ENCODE data around the gene CAMKV. TPM values are rescaled to one million over a fixed set of nuclear protein-coding genes. Genes with fewer than 3 reads are reported as not detected.

Gene CAMKV
- total RNA-seq, 1 donor from 2014 or later, result 0.45 TPM

GRCh38 chr3:49910409-49911123 is 40.9 kb upstream of the CAMKV start:
- peaks cover 6% of the 10 kb centered on the region for H3K4me1 ChIP-seq (ENCODE audit: insufficient read depth, low read length)
- Mint-ChIP-seq H3K4me3 (ENCODE audit: unreplicated experiment) (no peak overlapping the region), H3K27me3 (ENCODE audit: low read depth, unreplicated experiment) (peaks cover 30% of the 10 kb centered on the region), H3K27ac (ENCODE audit: unreplicated experiment) (no peak overlapping the region), H3K4me1 (ENCODE audit: low read depth, unreplicated experiment) (peaks cover 6% of the 10 kb centered on the region), H3K9me3 (ENCODE audit: unreplicated experiment) (peaks cover 2% of the 10 kb centered on the region), H3K36me3 (ENCODE audit: low read depth, unreplicated experiment) (peaks cover 25% of the 10 kb centered on the region)
- TF ChIP-seq CTCF (IDR thresholded peaks at IDR 0.05; ENCODE audit: insufficient read depth, low read depth, low read length) (no peak), EZH2 (IDR thresholded peaks at IDR 0.05; ENCODE audit: insufficient read depth, low read length) (no peak)
- H3K4me3 ChIP-seq (ENCODE audit: insufficient read depth, low read depth, low read length), result no peak overlapping the region
- no peak overlapping the region for H3K27ac ChIP-seq (ENCODE audit: low read depth, low read length)
- DNase-seq (ENCODE audit: low read depth) (no peak), FAIRE-seq (no peak)
- H3K79me2 ChIP-seq (ENCODE audit: insufficient read depth, low read length), result no peaks in the 10 kb centered on the region
- H3K9ac ChIP-seq (ENCODE audit: low read length), result no peak overlapping the region
- H3K9me3 ChIP-seq (ENCODE audit: insufficient read depth, low read depth, low read length), result no peaks in the 10 kb centered on the region
- H3K36me3 ChIP-seq (ENCODE audit: insufficient read depth, low read length), result peaks cover 2% of the 10 kb centered on the region
- peaks cover 3% of the 10 kb centered on the region for H4K20me1 ChIP-seq (ENCODE audit: insufficient read depth, low read length)
- H3K27me3 ChIP-seq (ENCODE audit: insufficient read depth, low read length), result no peaks in the 10 kb centered on the region
- no peak overlapping the region for H2AFZ ChIP-seq (ENCODE audit: low read depth, low read length)
- no peak overlapping the region for H3K4me2 ChIP-seq (ENCODE audit: low read length)

GRCh38 chr3:49908373-49909199 is 38.9 kb upstream of the CAMKV start:
- no peak for TF ChIP-seq EZH2 (IDR thresholded peaks at IDR 0.05; ENCODE audit: insufficient read depth, low read length)
- TF ChIP-seq CTCF (IDR thresholded peaks at IDR 0.05; ENCODE audit: insufficient read depth, low read depth, low read length), result no peak
- no peaks in the 10 kb centered on the region for H3K79me2 ChIP-seq (ENCODE audit: insufficient read depth, low read length)
- peaks cover 3% of the 10 kb centered on the region for H4K20me1 ChIP-seq (ENCODE audit: insufficient read depth, low read length)
- H3K36me3 ChIP-seq (ENCODE audit: insufficient read depth, low read length), result peaks cover 2% of the 10 kb centered on the region
- H3K4me3 Mint-ChIP-seq (ENCODE audit: unreplicated experiment), result peak overlapping the region; percentile 8
- no peaks in the 10 kb centered on the region for H3K27me3 ChIP-seq (ENCODE audit: insufficient read depth, low read length)
- peaks cover 6% of the 10 kb centered on the region for H3K4me1 Mint-ChIP-seq (ENCODE audit: low read depth, unreplicated experiment)
- no peak overlapping the region for H2AFZ ChIP-seq (ENCODE audit: low read depth, low read length)
- peaks cover 32% of the 10 kb centered on the region for H3K27me3 Mint-ChIP-seq (ENCODE audit: low read depth, unreplicated experiment)
- H3K4me1 ChIP-seq (ENCODE audit: insufficient read depth, low read length), result peaks cover 6% of the 10 kb centered on the region
- H3K4me3 ChIP-seq (ENCODE audit: insufficient read depth, low read depth, low read length), result no peak overlapping the region
- no peaks in the 10 kb centered on the region for H3K9me3 ChIP-seq (ENCODE audit: insufficient read depth, low read depth, low read length)
- H3K27ac ChIP-seq (ENCODE audit: low read depth, low read length), result no peak overlapping the region
- H3K36me3 Mint-ChIP-seq (ENCODE audit: low read depth, unreplicated experiment), result peaks cover 25% of the 10 kb centered on the region
- no peak overlapping the region for H3K4me2 ChIP-seq (ENCODE audit: low read length)
- H3K27ac Mint-ChIP-seq (ENCODE audit: unreplicated experiment), result no peak overlapping the region
- peaks cover 2% of the 10 kb centered on the region for H3K9me3 Mint-ChIP-seq (ENCODE audit: unreplicated experiment)
- FAIRE-seq (no peak), DNase-seq (ENCODE audit: low read depth) (no peak)
- no peak overlapping the region for H3K9ac ChIP-seq (ENCODE audit: low read length)

All from astrocyte (in vitro differentiated cells and primary cell).